ENCODE results near the gene KAT8. TPM values are rescaled to one million over a fixed set of nuclear protein-coding genes. Genes with fewer than 3 reads are reported as not detected.
"Not testable (repeated sequence)": the region's sequence is repeated elsewhere in the genome, so short reads cannot be mapped to it uniquely, and the experiment has no call there.

Gene KAT8
- total RNA-seq, 2 experiments from 2014 or later: 86.9 to 95.3 TPM

- Histone ChIP-seq H2AFZ (ENCODE audit: low read length) (no peak overlapping the region), H3K4me3 (ENCODE audit: low read depth, low read length, poor library complexity, severe bottlenecking) (no peak overlapping the region), H3K27ac (ENCODE audit: low read depth, low read length, poor library complexity, severe bottlenecking) (no peak overlapping the region), H3K79me2 (ENCODE audit: insufficient read depth, low read depth, low read length) (no peaks in the 10 kb centered on the region), H3K36me3 (ENCODE audit: insufficient read depth, low read length) (no peaks in the 10 kb centered on the region), H3K4me2 (ENCODE audit: low read length) (no peak overlapping the region), H3K9me3 (ENCODE audit: low read length) (no peaks in the 10 kb centered on the region), H3K4me1 (ENCODE audit: insufficient read depth, low read length, poor library complexity, severe bottlenecking) (no peaks in the 10 kb centered on the region), H3K9me2 (ENCODE audit: insufficient read depth, low read length) (no peaks in the 10 kb centered on the region), H4K20me1 (ENCODE audit: insufficient read depth, low read length) (no peaks in the 10 kb centered on the region)
- POLR2A ChIA-PET: interaction anchor here (1.0 kb wide), 1 partner anchor 20 kb away, joined by 6 read pairs; no protein-coding TSS in a partner anchor
- CTCF ChIA-PET (ENCODE audit: unreplicated experiment): no interaction called here
- intact Hi-C loops (cut with micrococcal nuclease; ENCODE audit: unreplicated experiment): no loop called here
- no peak for DNase-seq (ENCODE audit: low spot score)
- no peak for TF ChIP-seq EZH2phosphoT487 (IDR thresholded peaks at IDR 0.05; ENCODE audit: borderline replicate concordance, low read depth, low read length)
- TF ChIP-seq, protein P1, sequence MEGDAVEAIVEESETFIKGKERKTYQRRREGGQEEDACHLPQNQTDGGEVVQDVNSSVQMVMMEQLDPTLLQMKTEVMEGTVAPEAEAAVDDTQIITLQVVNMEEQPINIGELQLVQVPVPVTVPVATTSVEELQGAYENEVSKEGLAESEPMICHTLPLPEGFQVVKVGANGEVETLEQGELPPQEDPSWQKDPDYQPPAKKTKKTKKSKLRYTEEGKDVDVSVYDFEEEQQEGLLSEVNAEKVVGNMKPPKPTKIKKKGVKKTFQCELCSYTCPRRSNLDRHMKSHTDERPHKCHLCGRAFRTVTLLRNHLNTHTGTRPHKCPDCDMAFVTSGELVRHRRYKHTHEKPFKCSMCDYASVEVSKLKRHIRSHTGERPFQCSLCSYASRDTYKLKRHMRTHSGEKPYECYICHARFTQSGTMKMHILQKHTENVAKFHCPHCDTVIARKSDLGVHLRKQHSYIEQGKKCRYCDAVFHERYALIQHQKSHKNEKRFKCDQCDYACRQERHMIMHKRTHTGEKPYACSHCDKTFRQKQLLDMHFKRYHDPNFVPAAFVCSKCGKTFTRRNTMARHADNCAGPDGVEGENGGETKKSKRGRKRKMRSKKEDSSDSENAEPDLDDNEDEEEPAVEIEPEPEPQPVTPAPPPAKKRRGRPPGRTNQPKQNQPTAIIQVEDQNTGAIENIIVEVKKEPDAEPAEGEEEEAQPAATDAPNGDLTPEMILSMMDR (conservative IDR thresholded peaks at IDR 0.05; ENCODE audit: low read length): no peak
- BruUV-seq (replicated peaks): no TSS peak
Observed at GRCh38 chr16:31157136-31157535, 39.7 kb downstream of the KAT8 start.

GRCh38 chr16:31167315-31167714, 49.9 kb downstream of the KAT8 start:
- TF ChIP-seq, protein P1 (conservative IDR thresholded peaks at IDR 0.05; ENCODE audit: low read length): no peak
- no peak for TF ChIP-seq EZH2phosphoT487 (IDR thresholded peaks at IDR 0.05; ENCODE audit: borderline replicate concordance, low read depth, low read length)
- H3K9me3 ChIP-seq (ENCODE audit: low read length): no peaks in the 10 kb centered on the region
- no peak overlapping the region for H3K27ac ChIP-seq (ENCODE audit: low read depth, low read length, poor library complexity, severe bottlenecking)
- ChIA-PET POLR2A (no interaction called here), CTCF (ENCODE audit: unreplicated experiment) (no interaction called here)
- BruUV-seq (replicated peaks): no TSS peak
- intact Hi-C loops (cut with micrococcal nuclease; ENCODE audit: unreplicated experiment): no loop called here
- no peaks in the 10 kb centered on the region for H3K4me1 ChIP-seq (ENCODE audit: insufficient read depth, low read length, poor library complexity, severe bottlenecking)
- no peak for DNase-seq (ENCODE audit: low spot score)
- H3K4me2 ChIP-seq (ENCODE audit: low read length): no peak overlapping the region
- H3K36me3 ChIP-seq (ENCODE audit: insufficient read depth, low read length): no peaks in the 10 kb centered on the region
- H3K4me3 ChIP-seq (ENCODE audit: low read depth, low read length, poor library complexity, severe bottlenecking): no peak overlapping the region
- H2AFZ ChIP-seq (ENCODE audit: low read length): no peak overlapping the region
- no peaks in the 10 kb centered on the region for H4K20me1 ChIP-seq (ENCODE audit: insufficient read depth, low read length)
- no peaks in the 10 kb centered on the region for H3K9me2 ChIP-seq (ENCODE audit: insufficient read depth, low read length)
- no peaks in the 10 kb centered on the region for H3K79me2 ChIP-seq (ENCODE audit: insufficient read depth, low read depth, low read length)

- no peaks in the 10 kb centered on the region for H3K9me2 ChIP-seq (ENCODE audit: insufficient read depth, low read length)
- no TSS peak for BruUV-seq (replicated peaks)
- CTCF ChIA-PET (ENCODE audit: unreplicated experiment): no interaction called here
- no peaks in the 10 kb centered on the region for H4K20me1 ChIP-seq (ENCODE audit: insufficient read depth, low read length)
- no peak for TF ChIP-seq EZH2phosphoT487 (IDR thresholded peaks at IDR 0.05; ENCODE audit: borderline replicate concordance, low read depth, low read length)
- TF ChIP-seq, protein P1 (conservative IDR thresholded peaks at IDR 0.05; ENCODE audit: low read length): no peak
- H3K36me3 ChIP-seq (ENCODE audit: insufficient read depth, low read length): no peaks in the 10 kb centered on the region
- H2AFZ ChIP-seq (ENCODE audit: low read length): no peak overlapping the region
- no peak overlapping the region for H3K4me2 ChIP-seq (ENCODE audit: low read length)
- H3K9me3 ChIP-seq (ENCODE audit: low read length): no peaks in the 10 kb centered on the region
- intact Hi-C loops (cut with micrococcal nuclease; ENCODE audit: unreplicated experiment): no loop called here
- H3K4me1 ChIP-seq (ENCODE audit: insufficient read depth, low read length, poor library complexity, severe bottlenecking): no peaks in the 10 kb centered on the region
- H3K27ac ChIP-seq (ENCODE audit: low read depth, low read length, poor library complexity, severe bottlenecking): no peak overlapping the region
- DNase-seq (ENCODE audit: low spot score): no peak
- H3K79me2 ChIP-seq (ENCODE audit: insufficient read depth, low read depth, low read length): no peaks in the 10 kb centered on the region
- no peak overlapping the region for H3K4me3 ChIP-seq (ENCODE audit: low read depth, low read length, poor library complexity, severe bottlenecking)
- POLR2A ChIA-PET: no interaction called here
Observed at GRCh38 chr16:31168848-31169247, 51.4 kb downstream of the KAT8 start.

- intact Hi-C loops (cut with micrococcal nuclease; ENCODE audit: unreplicated experiment); DNase-seq (ENCODE audit: low spot score); POLR2A ChIA-PET: not testable (repeated sequence)
Observed at GRCh38 chr16:31170048-31170447, 52.6 kb downstream of the KAT8 start.

More at GRCh38 chr16:31170048-31170447, 52.6 kb downstream of the KAT8 start:
- H3K9me3 ChIP-seq (ENCODE audit: low read length); H3K9me2 ChIP-seq (ENCODE audit: insufficient read depth, low read length); CTCF ChIA-PET (ENCODE audit: unreplicated experiment); H4K20me1 ChIP-seq (ENCODE audit: insufficient read depth, low read length); H3K4me1 ChIP-seq (ENCODE audit: insufficient read depth, low read length, poor library complexity, severe bottlenecking); H3K4me2 ChIP-seq (ENCODE audit: low read length); H2AFZ ChIP-seq (ENCODE audit: low read length); H3K79me2 ChIP-seq (ENCODE audit: insufficient read depth, low read depth, low read length); H3K27ac ChIP-seq (ENCODE audit: low read depth, low read length, poor library complexity, severe bottlenecking); H3K4me3 ChIP-seq (ENCODE audit: low read depth, low read length, poor library complexity, severe bottlenecking); H3K36me3 ChIP-seq (ENCODE audit: insufficient read depth, low read length); BruUV-seq (replicated peaks): not testable (repeated sequence)
